SK-N-SH (cell line): ENCODE results near the gene SMC1A. TPM values are rescaled to one million over a fixed set of nuclear protein-coding genes. Genes with fewer than 3 reads are reported as not detected.

Experiments
- CTCF ChIA-PET: fragments of 300-600, 350-600 bp; formaldehyde crosslinking; extraction: SDS; loops from one replicate; lab custom pipeline; 2021; lab: Yijun Ruan, JAX
- POLR2A ChIA-PET: fragments of 350-600 bp; sonication (Branson Sonifier 250); formaldehyde crosslinking; extraction: SDS; loops from one replicate; lab custom pipeline; 2020; ENCODE audit warnings: antibody characterized with exemption, inconsistent platforms; lab: Yijun Ruan, JAX
- DNase-seq: peaks from one replicate; pipeline ENCODE4 v3.0.0; 2012
- H2AFZ ChIP-seq: fragments of 200-600 bp; sonication (generic); 2 replicates; pipeline ENCODE4 v1.8.1; 2016; ENCODE audit warnings: antibody characterized with exemption, mild to moderate bottlenecking, low read depth
- H3F3A ChIP-seq: fragments of 200-600 bp; sonication (generic); replicated peaks from 2 replicates; pipeline ENCODE3; 2016; ENCODE audit warnings: antibody characterized with exemption, mild to moderate bottlenecking; ENCODE audit not compliant: insufficient read depth
- H3K27ac ChIP-seq, 2 experiments: fragments of 200-500 bp in 1 of 2; fragments of 200-600 bp in 1 of 2; sonication (Bioruptor generic) in 1 of 2; sonication (generic), shearing (Covaris generic) in 1 of 2; 2 replicates each; pipeline versions ENCODE4 v1.5.1 to v1.6.1; 2014 to 2016; ENCODE audit warnings: low read depth in 2 of 2, inconsistent platforms in 1 of 2, low read length in 1 of 2, mild to moderate bottlenecking in 1 of 2, mixed read lengths in 1 of 2
- H3K27me3 ChIP-seq: fragments of 200-600 bp; sonication (generic), shearing (Covaris generic); 2 replicates; pipeline ENCODE4 v1.6.1; 2016; ENCODE audit warnings: mixed run types; ENCODE audit not compliant: insufficient read depth
- H3K36me3 ChIP-seq, 2 experiments: fragments of 200-500 bp in 1 of 2; fragments of 200-600 bp in 1 of 2; sonication (Bioruptor generic) in 1 of 2; sonication (generic) in 1 of 2; replicated peaks in 1 of 2; 2 replicates each; pipeline versions ENCODE3 to v1.5.1; 2014 to 2016; ENCODE audit warnings: low read length in 1 of 2, mild to moderate bottlenecking in 1 of 2; ENCODE audit not compliant: insufficient read depth in 2 of 2, control insufficient read depth in 1 of 2
- H3K4me1 ChIP-seq, 2 experiments: fragments of 200-500 bp in 1 of 2; fragments of 200-600 bp in 1 of 2; sonication (Bioruptor generic) in 1 of 2; sonication (generic), shearing (Covaris generic) in 1 of 2; 2 replicates each; pipeline versions ENCODE4 v1.5.1 to v1.6.1; 2014 to 2016; ENCODE audit warnings: low read depth in 1 of 2, low read length in 1 of 2, mixed run types in 1 of 2; ENCODE audit not compliant: insufficient read depth in 2 of 2, control insufficient read depth in 1 of 2
- H3K4me2 ChIP-seq: fragments of 200-600 bp; sonication (generic), shearing (Covaris generic); 2 replicates; pipeline ENCODE4 v1.6.1; 2017; ENCODE audit warnings: mixed run types
- H3K4me3 ChIP-seq, 2 experiments: fragments of 200-500 bp in 1 of 2; fragments of 200-600 bp in 1 of 2; sonication (Bioruptor generic) in 1 of 2; sonication (generic), shearing (Covaris generic) in 1 of 2; 2 replicates each; pipeline versions ENCODE4 v1.5.1 to v1.8.1; 2014 to 2016; ENCODE audit warnings: low read depth in 2 of 2, inconsistent platforms in 1 of 2, low read length in 1 of 2, mild to moderate bottlenecking in 1 of 2, mixed read lengths in 1 of 2, moderate library complexity in 1 of 2
- H3K79me2 ChIP-seq: fragments of 200-600 bp; sonication (generic); 2 replicates; pipeline ENCODE4 v1.8.1; 2017; ENCODE audit warnings: mild to moderate bottlenecking; ENCODE audit not compliant: insufficient read depth
- H3K9ac ChIP-seq: fragments of 200-600 bp; sonication (generic); 2 replicates; pipeline ENCODE4 v1.6.1; 2017; ENCODE audit warnings: mixed run types
- H3K9me2 ChIP-seq: fragments of 200-600 bp; sonication (generic); 2 replicates; pipeline ENCODE4 v1.6.1; 2017; ENCODE audit warnings: mixed run types
- H3K9me3 ChIP-seq: fragments of 200-600 bp; sonication (generic); 2 replicates; pipeline ENCODE4 v1.6.1; 2017; ENCODE audit warnings: mixed run types, mild to moderate bottlenecking, moderate library complexity
- H4K20me1 ChIP-seq: fragments of 200-600 bp; sonication (generic); 2 replicates; pipeline ENCODE4 v1.6.1; 2017; ENCODE audit warnings: mild to moderate bottlenecking, mixed run types; ENCODE audit not compliant: insufficient read depth
- CHD2 ChIP-seq: fragments of 150-350 bp; IDR thresholded peaks from 2 replicates; pipeline ENCODE4 v1.6.1; 2018; ENCODE audit warnings: low read length; ENCODE audit not compliant: partially characterized antibody
- EZH2phosphoT487 ChIP-seq: fragments of 200-600 bp; sonication (generic); IDR thresholded peaks from 2 replicates; pipeline ENCODE4 v1.6.1; 2017; ENCODE audit warnings: low read depth, mixed run types, mild to moderate bottlenecking, antibody characterized with exemption, moderate library complexity, borderline replicate concordance
- FOXM1 ChIP-seq: IDR thresholded peaks from 2 replicates; pipeline ENCODE4 v1.4.0; 2012; ENCODE audit warnings: low read depth, mild to moderate bottlenecking
- GABPA ChIP-seq: IDR thresholded peaks from 2 replicates; pipeline ENCODE4 v1.4.0; 2012; ENCODE audit warnings: low read depth, mild to moderate bottlenecking
- JUND ChIP-seq: IDR thresholded peaks from 2 replicates; pipeline ENCODE4 v1.4.0; 2012
- NFIC ChIP-seq: IDR thresholded peaks from 2 replicates; pipeline ENCODE4 v1.4.0; 2012; ENCODE audit warnings: borderline replicate concordance
- RXRA ChIP-seq: IDR thresholded peaks from 2 replicates; pipeline ENCODE4 v1.4.0; 2012; ENCODE audit warnings: low read depth, mild to moderate bottlenecking, borderline replicate concordance
- SMC3 ChIP-seq: IDR thresholded peaks from 2 replicates; pipeline ENCODE4 v1.6.1; 2012; ENCODE audit warnings: low read depth, low read length, improper control_type of control experiment
- YY1 ChIP-seq: IDR thresholded peaks from 2 replicates; pipeline ENCODE4 v1.4.0; 2012; ENCODE audit warnings: low read depth, mild to moderate bottlenecking
- WGBS: methylation state at CpG from one replicate; pipeline ENCODE4 v1.1.6; 2017; ENCODE audit warnings: low lambda C conversion rate; 5-methylcytosine and 5-hydroxymethylcytosine counted together
- polyA plus RNA-seq, 3 experiments: library from polyadenylated mRNA; depleted of rRNA; stranded (reverse); fragments of >200 nt; gene quantifications; 2 replicates each; pipeline ENCODE4 v1.2.3, GENCODE V29; 2012
- TF ChIP-seq, protein P1 (sequence below): IDR thresholded peaks from 2 replicates; pipeline ENCODE4 v1.6.1; 2012; ENCODE audit warnings: mild to moderate bottlenecking, low read depth, low read length, moderate library complexity
- TF ChIP-seq, protein P2 (sequence below): fragments of 150-350 bp; IDR thresholded peaks from 2 replicates; pipeline ENCODE4 v1.6.1; 2016; ENCODE audit warnings: mild to moderate bottlenecking, low read depth, low read length
- TF ChIP-seq, protein P3 (sequence below): IDR thresholded peaks from 2 replicates; pipeline ENCODE4; 2012
- TF ChIP-seq, protein P4 (sequence below): IDR thresholded peaks from 2 replicates; pipeline ENCODE4 v1.4.0; 2012; ENCODE audit warnings: low read depth, borderline replicate concordance
- TF ChIP-seq, protein P5 (sequence below): fragments of 150-350 bp; IDR thresholded peaks from 2 replicates; pipeline ENCODE4 v1.6.1; 2017; ENCODE audit warnings: antibody characterized with exemption, low read length, low read depth, borderline replicate concordance
- TF ChIP-seq, protein P6 (sequence below): IDR thresholded peaks from 2 replicates; pipeline ENCODE4 v1.4.0; 2012; ENCODE audit warnings: low read depth
- TF ChIP-seq, protein P7 (sequence below): IDR thresholded peaks from 2 replicates; pipeline ENCODE4 v1.4.0; 2012; ENCODE audit warnings: low read depth, borderline replicate concordance

Gene SMC1A
- polyA plus RNA-seq, 1 of the 3 experiments (the other 2 are of a cell fraction) = 34.6 TPM

DNA sequence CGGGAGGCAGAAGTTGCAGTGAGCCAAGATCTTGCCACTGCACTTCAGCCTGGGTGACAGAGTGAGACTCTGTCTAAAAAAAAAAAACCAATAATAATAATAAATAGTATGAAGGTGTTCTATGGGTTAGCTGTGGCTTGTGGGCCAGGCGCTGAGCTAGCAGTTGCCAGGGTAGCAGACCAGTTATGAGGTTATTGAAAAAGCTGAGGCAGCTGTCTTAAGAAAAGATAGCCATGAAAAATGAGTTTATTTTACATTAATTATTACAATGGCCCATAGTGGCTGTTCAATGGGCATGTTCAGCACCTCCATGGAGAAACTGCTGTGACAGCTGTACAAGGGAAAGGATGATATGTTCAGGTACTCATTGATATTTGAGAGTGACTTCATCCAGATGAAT is 25.0 kb upstream of the SMC1A start:
- 45% methylated on average over 2 of the region's 2 CpGs for WGBS
- Histone ChIP-seq H3K36me3 (no peaks in the 10 kb centered on the region), H3K9ac (no peak overlapping the region), H3F3A (no peaks in the 10 kb centered on the region), H3K27ac (no peak overlapping the region), H3K4me1 (no peaks in the 10 kb centered on the region), H3K27me3 (no peaks in the 10 kb centered on the region; the same call in 1 of the 2 replicates), H3K9me3 (no peaks in the 10 kb centered on the region), H2AFZ (no peak overlapping the region), H3K4me2 (no peak overlapping the region), H3K9me2 (no peaks in the 10 kb centered on the region), H4K20me1 (no peaks in the 10 kb centered on the region), H3K4me3 (no peak overlapping the region), H3K79me2 (no peaks in the 10 kb centered on the region)
- ChIA-PET POLR2A (no interaction called here), CTCF (interaction anchor here (0.6 to 2.7 kb wide), 5 partner anchors 11 to 134 kb away, joined by 3 to 16 read pairs (median 10); no protein-coding TSS in a partner anchor)
- DNase-seq = no peak
- TF ChIP-seq NFIC = no peak
- TF ChIP-seq, protein P1, sequence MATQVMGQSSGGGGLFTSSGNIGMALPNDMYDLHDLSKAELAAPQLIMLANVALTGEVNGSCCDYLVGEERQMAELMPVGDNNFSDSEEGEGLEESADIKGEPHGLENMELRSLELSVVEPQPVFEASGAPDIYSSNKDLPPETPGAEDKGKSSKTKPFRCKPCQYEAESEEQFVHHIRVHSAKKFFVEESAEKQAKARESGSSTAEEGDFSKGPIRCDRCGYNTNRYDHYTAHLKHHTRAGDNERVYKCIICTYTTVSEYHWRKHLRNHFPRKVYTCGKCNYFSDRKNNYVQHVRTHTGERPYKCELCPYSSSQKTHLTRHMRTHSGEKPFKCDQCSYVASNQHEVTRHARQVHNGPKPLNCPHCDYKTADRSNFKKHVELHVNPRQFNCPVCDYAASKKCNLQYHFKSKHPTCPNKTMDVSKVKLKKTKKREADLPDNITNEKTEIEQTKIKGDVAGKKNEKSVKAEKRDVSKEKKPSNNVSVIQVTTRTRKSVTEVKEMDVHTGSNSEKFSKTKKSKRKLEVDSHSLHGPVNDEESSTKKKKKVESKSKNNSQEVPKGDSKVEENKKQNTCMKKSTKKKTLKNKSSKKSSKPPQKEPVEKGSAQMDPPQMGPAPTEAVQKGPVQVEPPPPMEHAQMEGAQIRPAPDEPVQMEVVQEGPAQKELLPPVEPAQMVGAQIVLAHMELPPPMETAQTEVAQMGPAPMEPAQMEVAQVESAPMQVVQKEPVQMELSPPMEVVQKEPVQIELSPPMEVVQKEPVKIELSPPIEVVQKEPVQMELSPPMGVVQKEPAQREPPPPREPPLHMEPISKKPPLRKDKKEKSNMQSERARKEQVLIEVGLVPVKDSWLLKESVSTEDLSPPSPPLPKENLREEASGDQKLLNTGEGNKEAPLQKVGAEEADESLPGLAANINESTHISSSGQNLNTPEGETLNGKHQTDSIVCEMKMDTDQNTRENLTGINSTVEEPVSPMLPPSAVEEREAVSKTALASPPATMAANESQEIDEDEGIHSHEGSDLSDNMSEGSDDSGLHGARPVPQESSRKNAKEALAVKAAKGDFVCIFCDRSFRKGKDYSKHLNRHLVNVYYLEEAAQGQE = no peak
- TF ChIP-seq YY1 = no peak
- TF ChIP-seq, protein P2, sequence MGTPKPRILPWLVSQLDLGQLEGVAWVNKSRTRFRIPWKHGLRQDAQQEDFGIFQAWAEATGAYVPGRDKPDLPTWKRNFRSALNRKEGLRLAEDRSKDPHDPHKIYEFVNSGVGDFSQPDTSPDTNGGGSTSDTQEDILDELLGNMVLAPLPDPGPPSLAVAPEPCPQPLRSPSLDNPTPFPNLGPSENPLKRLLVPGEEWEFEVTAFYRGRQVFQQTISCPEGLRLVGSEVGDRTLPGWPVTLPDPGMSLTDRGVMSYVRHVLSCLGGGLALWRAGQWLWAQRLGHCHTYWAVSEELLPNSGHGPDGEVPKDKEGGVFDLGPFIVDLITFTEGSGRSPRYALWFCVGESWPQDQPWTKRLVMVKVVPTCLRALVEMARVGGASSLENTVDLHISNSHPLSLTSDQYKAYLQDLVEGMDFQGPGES = no peak
- TF ChIP-seq SMC3 = no peak
- TF ChIP-seq EZH2phosphoT487 = no peak
- TF ChIP-seq RXRA = no peak
- no peak for TF ChIP-seq GABPA
- TF ChIP-seq, protein P3, sequence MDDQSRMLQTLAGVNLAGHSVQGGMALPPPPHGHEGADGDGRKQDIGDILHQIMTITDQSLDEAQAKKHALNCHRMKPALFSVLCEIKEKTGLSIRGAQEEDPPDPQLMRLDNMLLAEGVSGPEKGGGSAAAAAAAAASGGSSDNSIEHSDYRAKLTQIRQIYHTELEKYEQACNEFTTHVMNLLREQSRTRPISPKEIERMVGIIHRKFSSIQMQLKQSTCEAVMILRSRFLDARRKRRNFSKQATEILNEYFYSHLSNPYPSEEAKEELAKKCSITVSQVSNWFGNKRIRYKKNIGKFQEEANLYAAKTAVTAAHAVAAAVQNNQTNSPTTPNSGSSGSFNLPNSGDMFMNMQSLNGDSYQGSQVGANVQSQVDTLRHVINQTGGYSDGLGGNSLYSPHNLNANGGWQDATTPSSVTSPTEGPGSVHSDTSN = no peak
- no peak for TF ChIP-seq CHD2
- TF ChIP-seq, protein P4, sequence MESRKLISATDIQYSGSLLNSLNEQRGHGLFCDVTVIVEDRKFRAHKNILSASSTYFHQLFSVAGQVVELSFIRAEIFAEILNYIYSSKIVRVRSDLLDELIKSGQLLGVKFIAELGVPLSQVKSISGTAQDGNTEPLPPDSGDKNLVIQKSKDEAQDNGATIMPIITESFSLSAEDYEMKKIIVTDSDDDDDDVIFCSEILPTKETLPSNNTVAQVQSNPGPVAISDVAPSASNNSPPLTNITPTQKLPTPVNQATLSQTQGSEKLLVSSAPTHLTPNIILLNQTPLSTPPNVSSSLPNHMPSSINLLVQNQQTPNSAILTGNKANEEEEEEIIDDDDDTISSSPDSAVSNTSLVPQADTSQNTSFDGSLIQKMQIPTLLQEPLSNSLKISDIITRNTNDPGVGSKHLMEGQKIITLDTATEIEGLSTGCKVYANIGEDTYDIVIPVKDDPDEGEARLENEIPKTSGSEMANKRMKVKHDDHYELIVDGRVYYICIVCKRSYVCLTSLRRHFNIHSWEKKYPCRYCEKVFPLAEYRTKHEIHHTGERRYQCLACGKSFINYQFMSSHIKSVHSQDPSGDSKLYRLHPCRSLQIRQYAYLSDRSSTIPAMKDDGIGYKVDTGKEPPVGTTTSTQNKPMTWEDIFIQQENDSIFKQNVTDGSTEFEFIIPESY = no peak
- TF ChIP-seq, protein P5, sequence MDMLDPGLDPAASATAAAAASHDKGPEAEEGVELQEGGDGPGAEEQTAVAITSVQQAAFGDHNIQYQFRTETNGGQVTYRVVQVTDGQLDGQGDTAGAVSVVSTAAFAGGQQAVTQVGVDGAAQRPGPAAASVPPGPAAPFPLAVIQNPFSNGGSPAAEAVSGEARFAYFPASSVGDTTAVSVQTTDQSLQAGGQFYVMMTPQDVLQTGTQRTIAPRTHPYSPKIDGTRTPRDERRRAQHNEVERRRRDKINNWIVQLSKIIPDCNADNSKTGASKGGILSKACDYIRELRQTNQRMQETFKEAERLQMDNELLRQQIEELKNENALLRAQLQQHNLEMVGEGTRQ = no peak
- TF ChIP-seq, protein P6, sequence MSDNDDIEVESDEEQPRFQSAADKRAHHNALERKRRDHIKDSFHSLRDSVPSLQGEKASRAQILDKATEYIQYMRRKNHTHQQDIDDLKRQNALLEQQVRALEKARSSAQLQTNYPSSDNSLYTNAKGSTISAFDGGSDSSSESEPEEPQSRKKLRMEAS = no peak
- TF ChIP-seq JUND = no peak
- TF ChIP-seq, protein P7, sequence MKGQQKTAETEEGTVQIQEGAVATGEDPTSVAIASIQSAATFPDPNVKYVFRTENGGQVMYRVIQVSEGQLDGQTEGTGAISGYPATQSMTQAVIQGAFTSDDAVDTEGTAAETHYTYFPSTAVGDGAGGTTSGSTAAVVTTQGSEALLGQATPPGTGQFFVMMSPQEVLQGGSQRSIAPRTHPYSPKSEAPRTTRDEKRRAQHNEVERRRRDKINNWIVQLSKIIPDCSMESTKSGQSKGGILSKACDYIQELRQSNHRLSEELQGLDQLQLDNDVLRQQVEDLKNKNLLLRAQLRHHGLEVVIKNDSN = no peak
- TF ChIP-seq FOXM1 = no peak
